UCSD-AML1 (cell line): ENCODE data around the gene TRIM44.
"Not testable (repeated sequence)": the region's sequence is repeated elsewhere in the genome, so short reads cannot be mapped to it uniquely, and the experiment has no call there.

ENCODE experiments used
- DNase-seq: peaks from one replicate; lab custom pipeline; 2025; ENCODE audit not compliant: unreplicated experiment; lab: John Stamatoyannopoulos, UW

Gene TRIM44

DNA sequence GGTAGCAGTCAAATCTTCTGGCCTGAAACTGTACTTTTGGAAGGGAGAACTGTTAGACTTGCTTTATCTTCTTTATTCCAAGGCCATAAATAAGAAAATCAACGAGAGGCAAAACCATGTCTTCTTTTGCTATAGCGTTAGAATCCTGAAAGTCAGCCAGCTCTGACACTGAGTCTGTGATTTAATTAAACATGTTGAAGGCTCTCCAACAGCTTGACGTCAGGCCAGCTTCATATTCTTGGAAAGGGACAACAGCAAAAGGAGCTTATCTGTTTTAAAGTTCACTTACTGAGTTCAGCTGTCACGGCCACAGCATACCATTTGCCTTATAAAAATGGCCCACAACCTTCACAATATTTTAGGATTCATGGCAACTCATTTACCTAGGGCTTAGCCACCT, 150.3 kb downstream of the TRIM44 start:
- no peak for DNase-seq

- DNase-seq = no peak
These were observed 151.6 kb downstream of the TRIM44 start for GRCh38 chr11:35814081-35814695.

GRCh38 chr11:35814720-35815305, 152.2 kb downstream of the TRIM44 start:
- no peak for DNase-seq

GRCh38 chr11:35815556-35816315, 153.2 kb downstream of the TRIM44 start:
- no peak for DNase-seq

GRCh38 chr11:35820614-35821013, 158.0 kb downstream of the TRIM44 start:
- no peak for DNase-seq

GRCh38 chr11:35822815-35823495, 160.4 kb downstream of the TRIM44 start:
- no peak for DNase-seq

GRCh38 chr11:35823742-35824298, 161.2 kb downstream of the TRIM44 start:
- DNase-seq = no peak

- DNase-seq = no peak
These were observed 162.8 kb downstream of the TRIM44 start for GRCh38 chr11:35825386-35825785.

DNA sequence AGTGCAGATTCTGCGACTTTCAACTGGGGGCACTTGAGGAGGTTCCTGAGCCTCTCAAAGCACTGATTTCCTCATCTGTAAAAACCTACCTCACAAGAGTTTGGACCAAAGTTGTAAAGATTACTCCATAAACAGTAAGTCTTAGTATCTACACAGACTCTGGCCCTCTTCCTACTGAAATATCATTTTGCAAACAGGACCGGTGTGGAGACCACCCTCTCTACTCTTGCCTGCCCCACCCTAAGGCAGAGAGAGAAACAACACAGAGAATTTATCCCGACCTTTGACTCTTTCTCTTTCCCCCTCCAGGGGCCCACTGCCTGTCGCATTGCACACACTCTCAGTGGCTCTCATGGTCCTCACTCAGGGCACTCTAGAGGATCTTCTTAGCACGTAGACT, 163.4 kb downstream of the TRIM44 start:
- DNase-seq = no peak

DNA sequence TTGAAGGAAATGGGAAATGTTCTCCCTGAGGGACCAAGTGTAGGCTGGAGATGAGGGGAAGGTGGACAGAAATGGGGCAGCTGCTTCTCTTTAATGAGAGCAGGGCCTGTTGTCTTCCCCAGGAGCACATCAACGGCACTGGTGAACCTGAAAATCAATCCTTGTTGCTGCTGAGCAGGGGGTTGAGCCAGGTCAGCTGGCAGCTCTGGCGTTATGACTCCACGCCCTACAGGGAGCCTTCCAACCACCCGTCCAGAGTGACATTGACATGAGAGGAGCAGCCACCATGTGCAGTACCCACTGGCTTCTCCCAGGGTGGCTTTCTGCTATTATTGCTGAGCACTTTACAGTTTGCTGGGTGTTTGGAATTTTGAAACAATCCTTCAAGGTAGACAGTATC, 164.4 kb downstream of the TRIM44 start:
- DNase-seq = no peak

GRCh38 chr11:35836205-35836604, 173.6 kb downstream of the TRIM44 start:
- DNase-seq = no peak

GRCh38 chr11:35838071-35838470, 175.5 kb downstream of the TRIM44 start:
- no peak for DNase-seq

DNA sequence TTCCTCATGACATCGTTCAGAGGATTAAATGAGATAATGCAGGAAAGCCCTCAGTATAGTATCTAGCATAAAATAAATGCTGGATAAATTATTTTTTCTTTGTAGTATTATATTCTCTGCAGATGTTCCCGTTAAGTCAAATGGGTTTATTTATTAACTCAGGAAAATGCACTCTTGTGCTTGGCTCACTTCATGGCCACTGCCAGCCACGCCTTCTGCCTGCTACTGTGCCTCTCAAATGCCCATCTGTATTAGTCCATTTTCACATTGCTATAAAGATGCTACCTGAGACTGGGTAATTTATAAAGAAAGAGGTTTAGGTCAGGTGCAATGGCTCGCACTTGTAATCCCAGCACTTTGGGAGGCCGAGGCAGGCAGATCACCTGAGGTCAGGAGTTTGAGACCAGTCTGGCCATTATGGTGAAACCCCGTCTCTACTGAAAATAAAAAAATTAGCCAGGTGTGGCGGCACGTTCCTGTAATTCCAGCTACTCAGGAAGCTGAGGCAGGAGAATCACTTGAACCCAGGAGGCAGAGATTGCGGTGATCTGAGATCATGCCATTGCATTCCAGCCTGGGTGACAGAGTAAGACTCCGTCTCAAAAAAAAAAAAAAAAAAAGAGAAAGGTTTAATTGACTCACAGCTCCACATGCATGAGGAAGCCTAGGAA, 176.3 kb downstream of the TRIM44 start:
- DNase-seq = not testable (repeated sequence)

DNA sequence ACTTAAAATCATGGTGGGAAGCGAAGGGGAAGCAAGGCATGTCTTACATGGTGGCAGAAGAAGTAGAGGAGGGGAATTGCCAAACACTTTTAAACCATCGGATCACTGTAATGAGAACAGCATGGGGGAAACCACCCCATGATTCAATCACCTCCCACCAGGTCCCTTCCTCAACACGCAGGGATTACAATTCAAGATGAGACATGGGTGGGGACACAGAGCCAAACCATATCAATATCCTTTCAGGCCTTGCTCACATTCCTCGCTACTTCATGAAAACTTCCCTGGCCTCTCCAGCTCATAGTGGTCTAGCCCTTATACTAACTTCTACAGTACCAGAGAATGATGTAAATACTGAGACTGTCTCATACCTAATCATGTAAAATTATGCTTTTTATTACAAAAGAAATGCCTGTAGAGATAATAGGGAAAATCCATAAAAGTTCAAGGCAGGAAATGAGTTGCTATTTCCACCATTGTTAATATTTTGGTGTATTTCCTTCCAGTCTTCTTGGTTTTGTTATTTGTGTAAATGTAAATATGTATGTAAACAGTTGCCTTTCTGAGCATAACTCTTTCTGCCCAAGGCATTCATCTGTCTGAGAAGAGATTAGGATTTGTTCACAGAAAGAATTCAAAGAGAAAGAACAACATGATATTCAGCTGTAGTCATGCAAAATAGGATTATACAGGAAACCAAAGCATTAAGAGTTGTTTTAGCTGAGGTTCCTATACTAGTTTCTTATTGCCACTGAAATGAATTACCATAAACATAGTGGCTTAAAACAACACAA, 177.0 kb downstream of the TRIM44 start:
- no peak for DNase-seq

DNA sequence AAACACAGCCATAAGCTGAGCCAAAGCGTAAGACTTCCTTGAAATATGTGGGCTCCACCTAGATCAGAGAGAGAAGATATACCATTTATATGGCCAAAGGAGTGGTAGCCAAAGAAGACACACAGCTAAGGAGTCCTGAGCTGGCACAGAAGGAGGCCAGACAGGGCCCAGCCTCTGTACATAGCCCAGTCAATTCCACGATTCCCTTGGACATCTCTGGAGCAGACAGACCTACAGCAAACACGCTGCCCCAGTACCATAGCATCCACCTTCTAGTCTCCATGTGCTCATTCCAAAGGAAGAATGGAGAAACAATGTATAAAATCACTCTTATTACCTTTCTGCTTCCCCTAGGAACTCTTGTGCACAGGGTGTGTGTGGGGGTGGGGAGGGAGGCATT, 179.2 kb downstream of the TRIM44 start:
- DNase-seq = no peak

DNA sequence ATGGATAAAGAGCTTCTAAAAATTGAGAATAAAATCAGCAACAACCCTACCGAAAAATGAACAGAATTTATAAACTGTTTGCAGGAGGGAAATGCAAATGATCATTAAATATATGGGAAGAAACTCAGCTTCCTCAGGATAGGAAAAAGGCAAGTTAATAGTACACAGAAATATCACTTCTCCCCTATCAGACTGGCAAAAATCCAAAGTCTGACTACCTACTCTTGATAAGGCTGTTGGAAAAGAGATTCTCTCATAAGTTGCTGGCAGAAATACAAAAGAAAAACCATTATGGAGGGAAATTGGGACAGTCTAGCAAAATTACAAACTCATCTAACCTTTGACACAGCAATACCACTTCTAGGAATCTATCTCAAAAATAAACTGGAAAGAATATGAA, 180.4 kb downstream of the TRIM44 start:
- no peak for DNase-seq

DNA sequence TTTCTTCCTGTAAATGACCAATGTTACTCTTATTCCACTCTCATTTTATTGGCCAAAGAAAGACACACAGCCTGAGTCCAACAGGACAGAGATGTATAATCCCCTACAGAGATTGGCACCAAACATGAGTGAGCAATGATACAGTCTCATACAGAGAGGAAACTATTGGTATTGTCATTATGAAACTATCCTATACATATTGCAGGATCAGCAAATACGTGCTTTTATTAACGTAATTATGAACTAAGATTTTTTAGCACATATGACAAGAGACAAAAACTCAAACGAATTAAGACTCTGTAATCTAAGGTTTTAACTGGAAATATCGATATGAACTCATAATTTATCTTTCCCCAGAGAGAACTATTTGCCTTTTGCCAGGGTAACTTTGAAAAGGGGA, 182.0 kb downstream of the TRIM44 start:
- DNase-seq = no peak

GRCh38 chr11:35845860-35846259, 183.3 kb downstream of the TRIM44 start:
- no peak for DNase-seq

GRCh38 chr11:35846874-35847273, 184.3 kb downstream of the TRIM44 start:
- no peak for DNase-seq

- DNase-seq = no peak
These were observed 184.9 kb downstream of the TRIM44 start for GRCh38 chr11:35847473-35847872.
